ENCODE data around the gene MEG3.

GRCh38 chr14:100820957-100821356 is 5.0 kb upstream of the MEG3 start:
- no peak for TF ChIP-seq POLR2A (IDR thresholded peaks at IDR 0.05)
- no peak for TF ChIP-seq CTCF (IDR thresholded peaks at IDR 0.05)
- no peak for TF ChIP-seq POLR2AphosphoS5 (IDR thresholded peaks at IDR 0.05)
